BJ (cell line): ENCODE data around the gene TCF3. TPM values are rescaled to one million over a fixed set of nuclear protein-coding genes. Genes with fewer than 3 reads are reported as not detected.

ENCODE experiments used
- CTCF ChIA-PET: fragments of 350-600 bp; formaldehyde crosslinking; extraction: SDS; loops from one replicate; lab custom pipeline; 2021; ENCODE audit warnings: antibody characterized with exemption, inconsistent platforms; lab: Yijun Ruan, JAX
- POLR2A ChIA-PET: fragments of 300-600 bp; sonication (Branson Sonifier 250); formaldehyde crosslinking; extraction: SDS; loops from one replicate; lab custom pipeline; 2021; ENCODE audit warnings: antibody characterized with exemption; lab: Charles Lee
- DNase-seq: peaks from one replicate; pipeline ENCODE4 v3.0.0-alpha.2; 2011; ENCODE audit warnings: low read depth
- H3K27me3 ChIP-seq: 2 replicates; pipeline ENCODE4 v1.6.0; 2011; ENCODE audit warnings: low read length; ENCODE audit not compliant: control insufficient read depth, insufficient read depth
- H3K36me3 ChIP-seq: 2 replicates; pipeline ENCODE4 v1.5.1; 2011; ENCODE audit warnings: low read length; ENCODE audit not compliant: control insufficient read depth, insufficient read depth
- H3K4me3 ChIP-seq: 2 replicates; pipeline ENCODE4 v1.5.1; 2011; ENCODE audit warnings: low read depth, mild to moderate bottlenecking, control low read depth, low read length
- CTCF ChIP-seq: IDR thresholded peaks from 2 replicates; pipeline ENCODE4 v1.5.1; 2011; ENCODE audit warnings: low read depth, mild to moderate bottlenecking, control low read depth, inconsistent platforms, low read length, moderate library complexity; ENCODE audit not compliant: insufficient read depth
- polyA plus RNA-seq: library from polyadenylated mRNA; depleted of rRNA; stranded (reverse); fragments of >200 nt; gene quantifications from 2 replicates; pipeline ENCODE4 v1.2.3, GENCODE V29; 2011

The TCF3 gene
- polyA plus RNA-seq, 1 experiment = 49.8 TPM

DNA sequence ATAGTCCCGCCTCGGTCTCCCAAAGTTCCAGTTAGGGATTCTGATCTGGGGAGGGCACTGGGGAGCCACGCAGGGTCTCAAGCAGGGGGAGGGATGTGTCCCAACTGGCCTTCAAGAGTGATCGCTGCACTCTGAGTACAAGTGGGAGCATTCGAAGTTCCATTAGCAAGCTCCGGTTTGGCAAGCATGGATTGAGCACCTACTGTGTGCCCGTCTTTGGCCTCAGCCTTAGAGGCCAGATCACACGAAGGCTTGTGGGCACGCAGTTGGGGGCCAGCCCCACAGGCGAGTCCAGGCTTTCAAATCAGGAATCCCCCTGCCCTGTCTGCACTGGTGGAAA is 32.1 kb upstream of the TCF3 start:
- ChIA-PET CTCF (interaction anchor here (1.0 to 5.5 kb wide), 3 partner anchors 13 to 84 kb away, joined by 3 to 37 read pairs (median 3); no protein-coding TSS in a partner anchor), POLR2A (no interaction called here)
- Histone ChIP-seq H3K4me3 (no peak overlapping the region), H3K27me3 (peaks cover 5% of the 10 kb centered on the region), H3K36me3 (no peaks in the 10 kb centered on the region)
- DNase-seq = no peak
- no peak for TF ChIP-seq CTCF

GRCh38 chr19:1683869-1684572 is 31.6 kb upstream of the TCF3 start:
- CTCF ChIA-PET = interaction anchor here (0.6 to 5.5 kb wide), 2 partner anchors 12 to 109 kb away, joined by 3 to 37 read pairs; no protein-coding TSS in a partner anchor
- TF ChIP-seq CTCF = no peak
- no peak for DNase-seq
- Histone ChIP-seq H3K36me3 (no peaks in the 10 kb centered on the region), H3K27me3 (peaks cover 5% of the 10 kb centered on the region), H3K4me3 (no peak overlapping the region)
- POLR2A ChIA-PET = no interaction called here

- H3K27me3 ChIP-seq = peaks cover 18% of the 10 kb centered on the region
- H3K36me3 ChIP-seq = no peaks in the 10 kb centered on the region
These were observed 28.6 kb upstream of the TCF3 start for GRCh38 chr19:1680976-1681375.

DNA sequence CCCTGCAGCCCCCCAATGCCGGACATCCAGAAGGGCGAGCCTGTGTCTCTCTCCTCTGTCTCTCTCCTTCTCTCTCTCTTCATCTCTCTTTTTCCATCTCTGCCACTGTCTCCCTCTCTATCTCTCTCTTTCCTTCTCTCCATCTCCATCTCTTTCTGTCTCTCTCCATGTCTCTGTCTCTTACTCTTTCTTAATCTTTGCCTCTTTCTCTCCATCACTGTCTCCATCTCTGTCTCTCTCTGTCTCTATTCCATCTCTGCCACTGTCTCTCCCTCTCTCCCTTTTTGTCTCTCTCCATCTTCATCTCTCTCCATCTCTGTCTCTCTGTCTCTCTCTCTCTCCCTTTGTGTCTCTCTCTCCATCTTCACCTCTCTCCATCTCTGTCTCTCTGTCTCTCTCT is 25.7 kb upstream of the TCF3 start:
- no peak for DNase-seq
- no peak overlapping the region for H3K4me3 ChIP-seq
- POLR2A ChIA-PET = no interaction called here
- TF ChIP-seq CTCF = no peak
- peaks cover 20% of the 10 kb centered on the region for H3K27me3 ChIP-seq
- CTCF ChIA-PET = interaction anchor here (1.4 kb wide), 1 partner anchor 132 kb away, joined by 4 read pairs; no protein-coding TSS in a partner anchor
- H3K36me3 ChIP-seq = no peaks in the 10 kb centered on the region

More at GRCh38 chr19:1680976-1681375, 28.6 kb upstream of the TCF3 start:
- CTCF ChIA-PET = interaction anchor here (1.0 to 5.5 kb wide), 3 partner anchors 9 to 135 kb away, joined by 3 to 37 read pairs (median 5); no protein-coding TSS in a partner anchor
- TF ChIP-seq CTCF = no peak
- POLR2A ChIA-PET = no interaction called here
- no peak for DNase-seq
- H3K4me3 ChIP-seq = no peak overlapping the region

- Histone ChIP-seq H3K36me3 (no peaks in the 10 kb centered on the region), H3K27me3 (peaks cover 17% of the 10 kb centered on the region), H3K4me3 (no peak overlapping the region)
- no peak for TF ChIP-seq CTCF
- ChIA-PET POLR2A (no interaction called here), CTCF (interaction anchor here (0.8 to 2.5 kb wide), 5 partner anchors 20 to 131 kb away, joined by 3 to 8 read pairs (median 4); no protein-coding TSS in a partner anchor)
- DNase-seq = no peak
These were observed 24.2 kb upstream of the TCF3 start for GRCh38 chr19:1676351-1677266.
